Neural cell (in vitro differentiated cells): ENCODE measurements around the gene PBXIP1. TPM values are rescaled to one million over a fixed set of nuclear protein-coding genes. Genes with fewer than 3 reads are reported as not detected.

Experiments used
- H2AFZ ChIP-seq: fragments of 200-600, 300-800 bp; sonication (generic), shearing (Covaris generic); 2 replicates; pipeline ENCODE4 v1.6.0; 2014; ENCODE audit warnings: low read depth, mild to moderate bottlenecking, antibody characterized with exemption, low read length, moderate library complexity
- H3F3A ChIP-seq: fragments of 200-600 bp; shearing (Covaris generic); 2 replicates; pipeline ENCODE4 v1.6.1; 2016; ENCODE audit warnings: mild to moderate bottlenecking, moderate library complexity, mixed read lengths, antibody characterized with exemption, low read length; ENCODE audit not compliant: insufficient read depth, poor library complexity, severe bottlenecking
- H3K27ac ChIP-seq: fragments of 200-600, 300-800 bp; sonication (generic), shearing (Covaris generic); 2 replicates; pipeline ENCODE4 v1.5.1; 2014; ENCODE audit warnings: mild to moderate bottlenecking, low read length, moderate library complexity
- H3K27me3 ChIP-seq: fragments of 300-800, 200-600 bp; sonication (generic), shearing (Covaris generic); 2 replicates; pipeline ENCODE4 v1.6.0; 2014; ENCODE audit warnings: mild to moderate bottlenecking, low read depth, low read length, moderate library complexity; ENCODE audit not compliant: insufficient read depth
- H3K36me3 ChIP-seq: fragments of 300-800, 200-600 bp; sonication (generic), shearing (Covaris generic); 2 replicates; pipeline ENCODE4 v1.5.1; 2014; ENCODE audit warnings: mild to moderate bottlenecking, antibody characterized with exemption, low read length, moderate library complexity; ENCODE audit not compliant: insufficient read depth
- H3K4me2 ChIP-seq: fragments of 300-800, 200-600 bp; sonication (generic), shearing (Covaris generic); 2 replicates; pipeline ENCODE4 v1.6.0; 2014; ENCODE audit warnings: mild to moderate bottlenecking, low read length
- H3K4me3 ChIP-seq: fragments of 300-800, 200-600 bp; sonication (generic), shearing (Covaris generic); 2 replicates; pipeline ENCODE4 v1.5.1; 2014; ENCODE audit warnings: mild to moderate bottlenecking, low read length, moderate library complexity
- H3K79me2 ChIP-seq: fragments of 200-600 bp; shearing (Covaris generic); replicated peaks from 2 replicates; pipeline ENCODE4 v1.6.0; 2014; ENCODE audit warnings: mild to moderate bottlenecking, low read length, moderate library complexity; ENCODE audit not compliant: insufficient read depth
- H3K9ac ChIP-seq: fragments of 300-800, 200-600 bp; sonication (generic), shearing (Covaris generic); 2 replicates; pipeline ENCODE4 v1.6.1; 2016; ENCODE audit warnings: mild to moderate bottlenecking, low read length, mixed read lengths
- H3K9me2 ChIP-seq: fragments of 200-600 bp; shearing (Covaris generic); 2 replicates; pipeline ENCODE4 v1.6.1; 2016; ENCODE audit warnings: mild to moderate bottlenecking, low read length, mixed read lengths; ENCODE audit not compliant: insufficient read depth
- H3K9me3 ChIP-seq: fragments of 200-600, 300-800 bp; sonication (generic), shearing (Covaris generic); 2 replicates; pipeline ENCODE4 v1.6.1; 2016; ENCODE audit warnings: mild to moderate bottlenecking, mixed run types, low read length, moderate library complexity, mixed read lengths
- H4K20me1 ChIP-seq: fragments of 200-600 bp; shearing (Covaris generic); 2 replicates; pipeline ENCODE4 v1.6.1; 2016; ENCODE audit warnings: mild to moderate bottlenecking, mixed run types; ENCODE audit not compliant: insufficient read depth
- CTCF ChIP-seq: fragments of 450-650 bp; IDR thresholded peaks from 2 replicates; pipeline ENCODE4 v1.5.1; 2014; ENCODE audit warnings: antibody characterized with exemption, mild to moderate bottlenecking, moderate library complexity; ENCODE audit not compliant: poor library complexity, severe bottlenecking
- EP300 ChIP-seq: fragments of 450-650 bp; conservative IDR thresholded peaks from 2 replicates; pipeline ENCODE4 v1.6.1; 2014; ENCODE audit warnings: antibody characterized with exemption, mild to moderate bottlenecking, moderate library complexity; ENCODE audit not compliant: poor library complexity, severe bottlenecking
- EZH2 ChIP-seq: fragments of 200-600, 300-800 bp; shearing (Covaris generic), sonication (generic); IDR thresholded peaks from 2 replicates; pipeline ENCODE4 v1.6.1; 2014; ENCODE audit warnings: antibody characterized with exemption, low read length, borderline replicate concordance, mild to moderate bottlenecking; ENCODE audit not compliant: insufficient read depth, poor library complexity, severe bottlenecking
- MXI1 ChIP-seq: fragments of 450-650 bp; conservative IDR thresholded peaks from 2 replicates; pipeline ENCODE4 v1.6.1; 2014; ENCODE audit warnings: antibody characterized with exemption, mild to moderate bottlenecking; ENCODE audit not compliant: poor library complexity, severe bottlenecking
- POLR2AphosphoS5 ChIP-seq: IDR thresholded peaks from 2 replicates; pipeline ENCODE4 v1.6.1; 2012
- RAD21 ChIP-seq: fragments of 450-650 bp; conservative IDR thresholded peaks from 2 replicates; pipeline ENCODE4 v1.6.1; 2014; ENCODE audit warnings: antibody characterized with exemption, mild to moderate bottlenecking, moderate library complexity
- REST ChIP-seq: IDR thresholded peaks from 2 replicates; pipeline ENCODE4 v1.6.1; 2012; ENCODE audit warnings: borderline replicate concordance
- SMC3 ChIP-seq: fragments of 450-650 bp; conservative IDR thresholded peaks from 2 replicates; pipeline ENCODE4 v1.6.1; 2014; ENCODE audit warnings: antibody characterized with exemption, mild to moderate bottlenecking, moderate library complexity; ENCODE audit not compliant: poor library complexity
- TAF1 ChIP-seq: IDR thresholded peaks from 2 replicates; pipeline ENCODE4 v1.6.1; 2012; ENCODE audit warnings: low read depth
- polyA plus RNA-seq: library from polyadenylated mRNA; depleted of rRNA; stranded (reverse); fragments of >200 nt; gene quantifications from 2 replicates; pipeline ENCODE4 v1.2.3, GENCODE V29; 2014

Gene PBXIP1
- polyA plus RNA-seq, 1 donor from 2014 or later = 5.4 TPM

- H3K4me3 ChIP-seq = no peak overlapping the region
Measured at GRCh38 chr1:154988058-154988954, 32.4 kb upstream of the PBXIP1 start.

More at GRCh38 chr1:154988058-154988954, 32.4 kb upstream of the PBXIP1 start:
- Histone ChIP-seq H3F3A (no peaks in the 10 kb centered on the region), H3K36me3 (no peaks in the 10 kb centered on the region), H4K20me1 (no peaks in the 10 kb centered on the region), H3K9ac (no peak overlapping the region), H2AFZ (no peak overlapping the region), H3K9me3 (no peaks in the 10 kb centered on the region), H3K9me2 (no peaks in the 10 kb centered on the region), H3K27ac (no peak overlapping the region), H3K79me2 (peaks cover 17% of the 10 kb centered on the region), H3K4me2 (no peak overlapping the region), H3K27me3 (no peaks in the 10 kb centered on the region)
- TF ChIP-seq MXI1 (no peak), EZH2 (no peak), POLR2AphosphoS5 (no peak), RAD21 (no peak), CTCF (no peak), TAF1 (no peak), SMC3 (no peak), EP300 (no peak), REST (no peak)
